NCI-H69 (cell line): Measurements from ENCODE around the gene ZNF700.
"Not testable (repeated sequence)": the region's sequence is repeated elsewhere in the genome, so short reads cannot be mapped to it uniquely, and the experiment has no call there.

Experiments used
- DNase-seq: peaks from one replicate; lab custom pipeline; 2025; lab: John Stamatoyannopoulos, UW

Gene ZNF700

GRCh38 chr19:11941361-11941887 lies 16.5 kb downstream of the ZNF700 start:
- DNase-seq: not testable (repeated sequence)

GRCh38 chr19:11942008-11942842 lies 17.3 kb downstream of the ZNF700 start:
- no peak for DNase-seq

- DNase-seq: peak; percentile 14
Observed at GRCh38 chr19:11942843-11943108, 17.9 kb downstream of the ZNF700 start.

DNA sequence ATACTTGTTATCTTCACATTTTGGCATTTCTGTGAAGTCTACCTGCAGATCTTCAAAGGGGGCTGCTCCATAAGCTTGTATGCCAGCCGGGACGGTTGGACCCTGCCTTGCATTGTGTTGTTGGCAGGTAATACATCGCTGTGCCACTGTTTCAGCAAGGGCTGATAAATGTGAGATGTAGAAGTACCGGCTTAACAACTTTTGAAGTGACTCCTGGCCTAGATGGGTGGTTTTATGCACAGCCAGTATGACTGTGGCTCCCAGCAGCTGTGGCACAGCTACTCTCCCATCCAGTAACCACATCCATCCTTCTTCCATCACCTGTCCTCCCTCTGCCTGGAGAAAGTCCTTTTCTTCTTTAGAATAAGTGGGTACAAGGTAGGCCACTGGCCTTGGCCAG lies 19.7 kb downstream of the ZNF700 start:
- no peak for DNase-seq

- no peak for DNase-seq
Observed at GRCh38 chr19:11948646-11949045, 23.7 kb downstream of the ZNF700 start.

DNA sequence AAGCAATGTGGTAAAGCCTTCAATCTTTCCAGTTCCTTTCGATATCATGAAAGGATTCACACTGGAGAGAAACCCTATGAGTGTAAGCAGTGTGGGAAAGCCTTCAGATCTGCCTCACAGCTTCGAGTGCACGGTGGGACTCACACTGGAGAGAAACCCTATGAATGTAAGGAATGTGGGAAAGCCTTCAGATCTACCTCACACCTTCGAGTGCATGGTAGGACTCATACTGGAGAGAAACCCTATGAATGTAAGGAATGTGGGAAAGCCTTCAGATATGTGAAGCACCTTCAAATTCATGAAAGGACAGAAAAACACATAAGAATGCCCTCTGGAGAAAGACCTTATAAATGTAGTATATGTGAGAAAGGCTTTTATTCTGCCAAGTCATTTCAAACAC lies 24.3 kb downstream of the ZNF700 start:
- DNase-seq: no peak

- DNase-seq: not testable (repeated sequence)
Observed at GRCh38 chr19:11949614-11950080, 24.7 kb downstream of the ZNF700 start.

GRCh38 chr19:11950312-11950711 lies 25.4 kb downstream of the ZNF700 start:
- DNase-seq: no peak

GRCh38 chr19:11963566-11964355 lies 38.9 kb downstream of the ZNF700 start:
- peak; percentile 79 for DNase-seq

DNA sequence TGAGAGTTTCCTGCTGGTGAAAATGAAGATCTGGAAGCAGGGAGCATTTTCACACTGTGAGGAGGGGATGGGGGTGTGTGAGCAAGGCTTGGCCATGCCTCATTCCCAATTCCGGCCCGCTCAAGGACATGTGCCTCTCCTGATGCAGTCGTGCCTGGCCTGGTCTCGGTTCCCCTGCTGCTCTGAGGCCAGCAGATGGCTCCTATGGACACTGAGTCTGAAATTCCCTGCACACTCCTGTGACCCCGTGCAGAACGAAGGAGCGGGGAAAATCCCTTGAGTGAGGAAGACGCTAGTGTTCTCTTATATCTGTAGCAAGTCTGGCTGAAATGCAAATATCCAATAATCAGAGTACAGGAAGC lies 39.6 kb downstream of the ZNF700 start:
- DNase-seq: no peak

- peak; percentile 55 for DNase-seq
Observed at GRCh38 chr19:11964858-11965645, 40.1 kb downstream of the ZNF700 start, which contains the start of gene ZNF763. ZNF763 (plus strand) TSS chr19:11965040; CDS start chr19:11965209, 169 bp downstream.

- DNase-seq: no peak
Observed at GRCh38 chr19:11970174-11970573, 45.3 kb downstream of the ZNF700 start.

DNA sequence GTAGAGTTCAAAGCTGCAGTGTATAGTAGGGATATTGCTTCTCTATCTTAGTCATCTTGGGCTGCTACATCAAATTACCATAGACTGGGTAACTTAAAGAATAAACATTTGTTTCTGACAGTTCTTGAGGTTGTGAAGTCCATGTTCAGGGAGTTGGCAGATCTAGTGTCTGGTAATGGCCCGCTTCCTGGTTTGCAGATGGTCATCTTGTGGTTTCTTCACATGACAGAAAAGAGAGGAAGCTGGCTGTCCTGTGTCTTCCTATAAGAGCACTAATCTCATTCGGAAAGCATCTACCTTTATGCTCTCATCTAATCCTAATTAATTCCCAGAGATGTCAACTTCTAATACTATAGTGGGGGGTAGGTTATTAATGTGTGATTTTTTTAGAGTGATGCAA lies 46.1 kb downstream of the ZNF700 start:
- no peak for DNase-seq

- no peak for DNase-seq
Observed at GRCh38 chr19:11973019-11973810, 48.3 kb downstream of the ZNF700 start.

GRCh38 chr19:11978492-11979100 lies 53.7 kb downstream of the ZNF700 start:
- DNase-seq: no peak

GRCh38 chr19:11979527-11979926 lies 54.6 kb downstream of the ZNF700 start:
- DNase-seq: no peak

GRCh38 chr19:11982526-11982925 lies 57.6 kb downstream of the ZNF700 start:
- DNase-seq: no peak

DNA sequence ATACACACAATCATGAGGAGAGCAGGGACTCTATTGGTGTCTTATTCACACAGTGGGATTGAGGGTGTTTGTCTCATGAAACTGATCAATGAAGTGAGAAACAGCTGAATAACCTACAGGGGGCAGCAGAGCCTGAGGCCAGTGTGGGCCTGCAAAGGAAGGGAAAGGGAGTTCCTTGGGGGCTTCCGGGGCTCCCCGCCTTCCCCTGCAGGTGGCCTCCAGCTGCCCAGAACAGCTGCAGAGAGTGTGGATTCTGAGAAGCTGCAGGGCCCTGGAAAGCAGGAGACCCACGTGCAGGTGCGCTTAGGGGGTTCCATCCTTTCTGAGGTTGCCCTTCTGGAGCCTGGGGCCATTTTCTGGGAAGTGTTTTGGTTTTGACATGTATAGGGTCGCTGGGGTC lies 60.1 kb downstream of the ZNF700 start:
- peak; percentile 52 for DNase-seq

DNA sequence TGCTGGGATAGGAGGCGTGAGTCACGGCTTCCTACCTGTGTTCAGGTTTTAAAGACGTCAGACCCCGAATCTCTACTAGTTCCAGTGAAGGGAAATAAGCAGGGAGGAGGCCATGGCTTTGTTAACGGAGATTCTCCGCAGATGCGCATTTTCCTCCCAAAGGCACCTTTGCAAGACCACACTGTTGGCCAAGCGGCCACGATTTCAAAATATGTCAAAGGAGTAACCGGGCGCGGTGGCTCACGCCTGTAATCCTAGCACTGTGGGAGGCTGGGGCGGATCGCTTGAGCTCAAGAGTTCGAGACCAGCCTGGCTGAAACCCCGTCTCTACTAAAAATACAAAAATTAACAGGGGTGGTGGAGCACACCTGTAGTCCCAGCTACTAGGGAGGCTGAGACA lies 61.8 kb downstream of the ZNF700 start:
- no peak for DNase-seq

DNA sequence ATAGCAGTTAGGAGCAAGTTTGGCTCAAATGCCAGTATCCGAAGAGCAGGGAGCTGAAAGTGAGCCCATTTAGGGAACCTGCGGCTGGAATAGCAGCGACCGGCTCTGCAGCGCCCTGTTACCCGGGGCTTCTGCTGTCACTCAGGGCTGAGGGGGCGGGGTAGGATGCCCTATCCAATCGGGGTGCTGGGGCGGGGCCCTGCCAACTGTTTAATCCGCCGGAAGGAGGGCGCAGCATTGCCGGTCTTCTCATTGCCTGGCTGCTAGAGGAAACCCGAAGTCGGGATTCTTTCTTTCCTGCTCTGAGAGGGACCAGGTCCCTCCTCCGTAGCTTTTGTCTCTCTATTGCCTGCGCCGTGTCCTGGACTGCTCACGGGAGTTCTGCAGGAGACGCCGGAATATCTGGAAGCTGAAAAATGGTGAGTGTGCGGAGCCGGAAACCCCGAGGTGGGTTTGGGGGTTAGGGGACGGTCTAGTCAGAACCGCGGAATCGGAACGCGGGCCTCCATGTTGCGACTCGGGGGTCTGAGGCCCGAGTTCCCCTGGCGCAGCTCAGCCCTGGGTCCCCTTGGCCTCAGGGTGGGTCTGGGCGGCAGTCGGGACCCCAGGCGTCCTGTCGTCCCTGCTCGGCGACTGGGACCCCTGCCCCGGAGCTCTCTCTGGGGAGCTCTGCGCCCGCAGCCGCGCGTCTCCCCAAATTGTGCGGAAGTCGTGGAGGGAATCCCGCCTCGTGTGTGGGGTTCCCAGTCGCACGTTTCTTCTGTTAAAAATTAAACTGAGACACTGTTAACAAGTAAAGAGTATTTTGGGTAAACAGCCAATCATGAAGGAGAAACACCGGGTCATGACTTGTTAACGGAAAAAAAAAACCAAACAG lies 62.7 kb downstream of the ZNF700 start:
- peak; percentile 98 for DNase-seq
